HCT116 (cell line): ENCODE data around the gene SLC44A3. TPM values are rescaled to one million over a fixed set of nuclear protein-coding genes. Genes with fewer than 3 reads are reported as not detected.

ENCODE experiments used
- ATAC-seq: fragments of 200-7000 bp; cut with Tn5 transposase; 2 replicates; pipeline ENCODE4 v1.9.1; 2020; ENCODE audit warnings: mild to moderate bottlenecking, moderate library complexity
- BruUV-seq: library from RNA; stranded (reverse); fragments of 400-500 nt; replicated peaks from 2 replicates; lab custom pipeline; 2021; lab: Mats Ljungman, UMichigan
- CTCF ChIA-PET: fragments of 300-600 bp; sonication (Branson Sonifier 250); formaldehyde crosslinking; loops from one replicate; lab custom pipeline; 2021; ENCODE audit warnings: antibody characterized with exemption; lab: Charles Lee
- POLR2A ChIA-PET: fragments of 300-600, 350-600 bp; sonication (Branson Sonifier 250); formaldehyde crosslinking; loops from one replicate; lab custom pipeline; 2021; ENCODE audit warnings: antibody characterized with exemption; lab: Charles Lee
- RAD21 ChIA-PET, 2 experiments: fragments of 300-600 bp; sonication (Branson Sonifier 250); formaldehyde crosslinking; loops; one replicate each; lab custom pipeline; 2023; ENCODE audit warnings: low total read pairs in 2 of 2; ENCODE audit not compliant: uncharacterized antibody in 2 of 2, unreplicated experiment in 2 of 2, low non-redundant PET in 1 of 2; lab: Charles Lee
- DNase-seq: peaks from one replicate; pipeline ENCODE4 v3.0.0-alpha.2; 2010; ENCODE audit warnings: low read depth, low spot score
- H2AFZ ChIP-seq: fragments of 200-600 bp; shearing (Covaris generic), sonication (generic); 2 replicates; pipeline ENCODE4 v1.6.1; 2017; ENCODE audit warnings: low read depth, mixed run types, mixed read lengths, antibody characterized with exemption, low read length; ENCODE audit not compliant: poor library complexity, severe bottlenecking
- H3K27ac ChIP-seq: 2 replicates; pipeline ENCODE4 v1.5.1; 2012; ENCODE audit warnings: low read depth, low read length
- H3K27me3 ChIP-seq: fragments of 200-600 bp; sonication (generic); 2 replicates; pipeline ENCODE4 v1.6.1; 2016; ENCODE audit warnings: mixed run types, low read length, mixed read lengths; ENCODE audit not compliant: insufficient read depth
- H3K36me3 ChIP-seq, 2 experiments: fragments of 200-500 bp in 1 of 2; fragments of 200-600 bp in 1 of 2; sonication (Bioruptor generic) in 1 of 2; sonication (generic) in 1 of 2; 2 replicates each; pipeline versions ENCODE4 v1.5.1 to v1.6.1; 2014 to 2016; ENCODE audit warnings: low read length in 2 of 2, inconsistent platforms in 1 of 2, mixed read lengths in 1 of 2, mixed run types in 1 of 2; ENCODE audit not compliant: insufficient read depth in 2 of 2, control insufficient read depth in 1 of 2
- H3K4me1 ChIP-seq, 2 experiments: fragments of 200-600 bp in 1 of 2; sonication (generic) in 1 of 2; 2 replicates each; pipeline versions ENCODE4 v1.5.1 to v1.6.1; 2012 to 2017; ENCODE audit warnings: low read length in 2 of 2, inconsistent platforms in 1 of 2, mild to moderate bottlenecking in 1 of 2, mixed read lengths in 1 of 2, mixed run types in 1 of 2, moderate library complexity in 1 of 2; ENCODE audit not compliant: insufficient read depth in 2 of 2, control insufficient read depth in 1 of 2
- H3K4me2 ChIP-seq: fragments of 200-600 bp; sonication (generic); 2 replicates; pipeline ENCODE4 v1.6.1; 2017; ENCODE audit warnings: mixed run types, low read length, mixed read lengths
- H3K4me3 ChIP-seq, 2 experiments: fragments of 200-600 bp in 1 of 2; sonication (generic) in 1 of 2; replicated peaks in 1 of 2; 2 replicates each; pipeline ENCODE4 v1.5.1; 2011 to 2016; ENCODE audit warnings: low read length in 2 of 2, control low read depth in 1 of 2, low read depth in 1 of 2, mild to moderate bottlenecking in 1 of 2, mixed read lengths in 1 of 2, mixed run types in 1 of 2
- H3K79me2 ChIP-seq: fragments of 200-600 bp; sonication (generic); 2 replicates; pipeline ENCODE4 v1.6.1; 2017; ENCODE audit warnings: mild to moderate bottlenecking, mixed run types, low read length, moderate library complexity, mixed read lengths; ENCODE audit not compliant: insufficient read depth
- H3K9ac ChIP-seq: fragments of 200-600 bp; sonication (generic); 2 replicates; pipeline ENCODE4 v1.6.1; 2016; ENCODE audit warnings: low read length, mixed read lengths
- H3K9me2 ChIP-seq: fragments of 200-600 bp; sonication (generic), shearing (Covaris generic); 2 replicates; pipeline ENCODE4 v1.6.1; 2017; ENCODE audit warnings: mixed run types, mild to moderate bottlenecking, moderate library complexity; ENCODE audit not compliant: insufficient read depth
- H3K9me3 ChIP-seq, 2 experiments: fragments of 200-500 bp in 1 of 2; fragments of 200-600 bp in 1 of 2; sonication (Bioruptor generic) in 1 of 2; sonication (generic) in 1 of 2; 2 replicates each; pipeline ENCODE4 v1.6.1; 2014 to 2017; ENCODE audit warnings: low read length in 2 of 2, mixed read lengths in 2 of 2, inconsistent platforms in 1 of 2, low read depth in 1 of 2, mild to moderate bottlenecking in 1 of 2, mixed run types in 1 of 2, moderate library complexity in 1 of 2; ENCODE audit not compliant: control insufficient read depth in 1 of 2, insufficient read depth in 1 of 2
- H4K20me1 ChIP-seq: fragments of 200-600 bp; sonication (generic), shearing (Covaris generic); 2 replicates; pipeline ENCODE4 v1.6.1; 2017; ENCODE audit warnings: mixed run types, mild to moderate bottlenecking, moderate library complexity; ENCODE audit not compliant: insufficient read depth
- ATF3 ChIP-seq: IDR thresholded peaks from 2 replicates; pipeline ENCODE4 v1.6.1; 2012
- CBX3 ChIP-seq: IDR thresholded peaks from 2 replicates; pipeline ENCODE4 v1.6.1; 2012; ENCODE audit warnings: low read depth
- EGR1 ChIP-seq: IDR thresholded peaks from 2 replicates; pipeline ENCODE4 v1.6.1; 2012; ENCODE audit warnings: low read depth
- ELF1 ChIP-seq: IDR thresholded peaks from 2 replicates; pipeline ENCODE4 v1.6.1; 2012; ENCODE audit warnings: low read depth, borderline replicate concordance
- EZH2 ChIP-seq: fragments of 200-600 bp; sonication (generic); IDR thresholded peaks from 2 replicates; pipeline ENCODE4 v1.6.1; 2017; ENCODE audit warnings: antibody characterized with exemption, mixed run types
- EZH2phosphoT487 ChIP-seq: fragments of 200-600 bp; IDR thresholded peaks from 2 replicates; pipeline ENCODE4 v1.6.1; 2018; ENCODE audit warnings: antibody characterized with exemption, borderline replicate concordance
- FOSL1 ChIP-seq: IDR thresholded peaks from 2 replicates; pipeline ENCODE4 v1.6.1; 2012; ENCODE audit warnings: low read depth
- JUND ChIP-seq: IDR thresholded peaks from 2 replicates; pipeline ENCODE4 v1.6.1; 2012
- SIN3A ChIP-seq: IDR thresholded peaks from 2 replicates; pipeline ENCODE4 v1.6.1; 2012; ENCODE audit warnings: low read depth
- SP1 ChIP-seq: IDR thresholded peaks from 2 replicates; pipeline ENCODE4 v1.6.1; 2012; ENCODE audit warnings: low read depth
- SRF ChIP-seq: IDR thresholded peaks from 2 replicates; pipeline ENCODE4 v1.6.1; 2012; ENCODE audit warnings: low read depth
- TCF7L2 ChIP-seq: IDR thresholded peaks from 2 replicates; pipeline ENCODE4 v1.7.0; 2011; ENCODE audit warnings: borderline replicate concordance, inconsistent platforms; ENCODE audit not compliant: insufficient read depth, insufficient read length; ENCODE audit errors: extremely low read depth
- ZNF274 ChIP-seq: fragments of 200-500 bp; sonication (Bioruptor generic); IDR thresholded peaks from 2 replicates; pipeline ENCODE4 v1.6.1; 2014; ENCODE audit warnings: mild to moderate bottlenecking, low read depth, low read length, inconsistent platforms
- intact Hi-C: fragments of 100-400 bp; cut with micrococcal nuclease; formaldehyde crosslinking; loops from 2 replicates; pipeline ENCODE4 v1.10.0; 2022
- total RNA-seq: library from RNA; stranded (reverse); gene quantifications from one replicate; pipeline ENCODE4 v1.2.1, GENCODE V29; 2021; ENCODE audit not compliant: unreplicated experiment
- TF ChIP-seq, protein P1 (sequence below): IDR thresholded peaks from 2 replicates; pipeline ENCODE4 v1.6.1; 2012; ENCODE audit warnings: low read depth

Gene SLC44A3
- total RNA-seq, 1 experiment from 2014 or later = 9.6 TPM

DNA sequence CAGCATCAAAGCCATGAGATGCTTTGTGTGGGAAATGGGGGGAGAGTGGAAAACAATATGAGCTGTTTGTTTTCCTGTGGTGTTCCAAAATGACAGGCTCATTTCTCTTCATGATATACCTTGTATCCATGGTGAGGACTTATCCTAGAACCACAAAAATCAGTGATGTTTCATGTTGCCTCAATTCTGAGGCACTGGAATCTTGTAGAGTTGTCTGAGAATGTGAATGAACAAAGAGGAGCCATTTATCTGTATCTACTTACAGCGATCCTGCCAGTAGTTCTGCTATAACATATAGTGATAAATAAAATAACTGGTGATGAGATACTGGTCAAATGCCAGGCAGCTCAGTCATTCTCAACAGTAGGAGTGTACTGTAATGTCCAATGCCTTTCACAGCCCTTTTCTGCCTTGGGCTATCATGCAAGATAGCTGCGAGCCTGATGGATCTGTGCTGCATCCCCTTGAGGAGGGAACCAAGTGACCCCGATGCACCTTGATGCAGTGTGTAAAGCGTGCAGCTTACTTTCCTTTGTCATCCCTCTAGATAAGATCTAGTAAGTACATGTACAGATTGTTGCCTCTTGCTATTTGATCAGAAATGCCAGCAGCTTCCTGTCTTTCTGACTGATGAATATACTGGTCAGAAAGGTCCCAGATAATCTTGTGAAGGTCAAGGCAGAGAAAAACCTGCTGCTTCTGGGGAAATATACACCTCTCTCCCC lies 52.8 kb downstream of the SLC44A3 start (continued):
- TF ChIP-seq, protein P1, sequence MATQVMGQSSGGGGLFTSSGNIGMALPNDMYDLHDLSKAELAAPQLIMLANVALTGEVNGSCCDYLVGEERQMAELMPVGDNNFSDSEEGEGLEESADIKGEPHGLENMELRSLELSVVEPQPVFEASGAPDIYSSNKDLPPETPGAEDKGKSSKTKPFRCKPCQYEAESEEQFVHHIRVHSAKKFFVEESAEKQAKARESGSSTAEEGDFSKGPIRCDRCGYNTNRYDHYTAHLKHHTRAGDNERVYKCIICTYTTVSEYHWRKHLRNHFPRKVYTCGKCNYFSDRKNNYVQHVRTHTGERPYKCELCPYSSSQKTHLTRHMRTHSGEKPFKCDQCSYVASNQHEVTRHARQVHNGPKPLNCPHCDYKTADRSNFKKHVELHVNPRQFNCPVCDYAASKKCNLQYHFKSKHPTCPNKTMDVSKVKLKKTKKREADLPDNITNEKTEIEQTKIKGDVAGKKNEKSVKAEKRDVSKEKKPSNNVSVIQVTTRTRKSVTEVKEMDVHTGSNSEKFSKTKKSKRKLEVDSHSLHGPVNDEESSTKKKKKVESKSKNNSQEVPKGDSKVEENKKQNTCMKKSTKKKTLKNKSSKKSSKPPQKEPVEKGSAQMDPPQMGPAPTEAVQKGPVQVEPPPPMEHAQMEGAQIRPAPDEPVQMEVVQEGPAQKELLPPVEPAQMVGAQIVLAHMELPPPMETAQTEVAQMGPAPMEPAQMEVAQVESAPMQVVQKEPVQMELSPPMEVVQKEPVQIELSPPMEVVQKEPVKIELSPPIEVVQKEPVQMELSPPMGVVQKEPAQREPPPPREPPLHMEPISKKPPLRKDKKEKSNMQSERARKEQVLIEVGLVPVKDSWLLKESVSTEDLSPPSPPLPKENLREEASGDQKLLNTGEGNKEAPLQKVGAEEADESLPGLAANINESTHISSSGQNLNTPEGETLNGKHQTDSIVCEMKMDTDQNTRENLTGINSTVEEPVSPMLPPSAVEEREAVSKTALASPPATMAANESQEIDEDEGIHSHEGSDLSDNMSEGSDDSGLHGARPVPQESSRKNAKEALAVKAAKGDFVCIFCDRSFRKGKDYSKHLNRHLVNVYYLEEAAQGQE = no peak
- TF ChIP-seq EGR1 = no peak

DNA sequence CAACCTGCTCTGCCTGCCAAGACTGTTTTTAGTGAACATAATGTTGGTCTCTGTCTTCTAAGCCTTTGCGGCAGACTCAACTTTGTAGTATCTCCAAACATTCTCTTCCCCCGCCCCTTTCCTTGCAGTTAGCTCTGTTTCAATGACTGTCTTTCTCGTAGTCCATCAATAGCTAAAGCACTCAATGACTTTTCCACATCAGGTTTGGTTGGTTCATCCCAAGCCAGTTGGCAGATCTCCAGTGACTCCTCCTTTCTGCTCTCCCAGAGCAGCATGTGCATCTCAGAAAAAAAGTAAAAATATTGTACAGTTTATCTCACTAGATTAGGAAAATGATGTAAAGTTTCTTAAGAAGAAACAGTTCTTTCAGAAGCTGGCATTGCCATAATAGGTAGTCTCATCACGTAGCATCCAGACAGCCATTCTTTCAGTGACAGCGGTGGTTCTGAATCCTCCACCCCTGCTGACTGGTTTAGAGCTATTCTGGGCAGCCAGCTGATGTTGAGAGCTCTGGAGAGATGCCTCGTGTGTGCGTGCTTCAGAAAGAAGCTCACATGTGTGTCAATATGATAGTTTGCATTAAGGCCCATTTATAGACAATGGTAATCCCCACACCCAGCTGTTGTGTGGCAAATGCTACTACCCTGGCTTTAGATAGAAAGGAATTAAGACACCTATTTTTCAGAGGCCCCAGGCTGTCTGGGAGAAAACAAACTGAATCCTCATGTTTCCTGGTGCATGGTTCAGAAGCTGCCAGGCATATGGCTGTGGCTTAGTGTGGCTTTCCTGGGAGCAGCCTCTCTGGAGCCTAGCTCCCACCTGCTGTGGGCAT lies 53.6 kb downstream of the SLC44A3 start:
- H3K27me3 ChIP-seq = no peaks in the 10 kb centered on the region
- intact Hi-C loops = no loop called here
- H3K27ac ChIP-seq = no peak overlapping the region
- H3K4me1 ChIP-seq = peaks cover 0 to 16% of the 10 kb centered on the region in 2 experiments; a peak in 1 of 4 replicates
- ChIA-PET POLR2A (no interaction called here), CTCF (interaction anchor here (2.2 kb wide), 1 partner anchor 19 kb away, joined by 7 read pairs; no protein-coding TSS in a partner anchor), RAD21 (no interaction called here)
- H3K9me2 ChIP-seq = no peaks in the 10 kb centered on the region
- no peak for DNase-seq
- no TSS peak for BruUV-seq
- no peak overlapping the region for H3K9ac ChIP-seq
- TF ChIP-seq SP1 (no peak), SIN3A (no peak), ATF3 (no peak), EZH2phosphoT487 (no peak), ELF1 (no peak), JUND (no peak), ZNF274 (no peak), CBX3 (no peak), EZH2 (no peak), FOSL1 (no peak), TCF7L2 (no peak), SRF (no peak)
- TF ChIP-seq, protein P1 = no peak
- no peak overlapping the region for H3K4me2 ChIP-seq
- no peaks in the 10 kb centered on the region for H3K36me3 ChIP-seq
- H3K79me2 ChIP-seq = no peaks in the 10 kb centered on the region
- ATAC-seq = no peak
- H3K9me3 ChIP-seq = no peaks in the 10 kb centered on the region
- no peak overlapping the region for H3K4me3 ChIP-seq
- H4K20me1 ChIP-seq = no peaks in the 10 kb centered on the region
- no peak overlapping the region for H2AFZ ChIP-seq
